Left kidney (tissue), 2 donors: ENCODE data around the gene RNU1-3. TPM values are rescaled to one million over a fixed set of nuclear protein-coding genes. Genes with fewer than 3 reads are reported as not detected.
"Not testable (repeated sequence)": the region's sequence is repeated elsewhere in the genome, so short reads cannot be mapped to it uniquely, and the experiment has no call there.

ENCODE experiments used
- DNase-seq: peaks from one replicate; pipeline ENCODE4 v3.0.0-alpha.2; 2013
- polyA plus RNA-seq: library from polyadenylated mRNA; unstranded; fragments of 120-200 nt; gene quantifications from one replicate; pipeline ENCODE4 v1.2.1, GENCODE V29; 2013; ENCODE audit not compliant: insufficient read length

Gene RNU1-3
- polyA plus RNA-seq, 1 donor, result 1.9 TPM

DNA sequence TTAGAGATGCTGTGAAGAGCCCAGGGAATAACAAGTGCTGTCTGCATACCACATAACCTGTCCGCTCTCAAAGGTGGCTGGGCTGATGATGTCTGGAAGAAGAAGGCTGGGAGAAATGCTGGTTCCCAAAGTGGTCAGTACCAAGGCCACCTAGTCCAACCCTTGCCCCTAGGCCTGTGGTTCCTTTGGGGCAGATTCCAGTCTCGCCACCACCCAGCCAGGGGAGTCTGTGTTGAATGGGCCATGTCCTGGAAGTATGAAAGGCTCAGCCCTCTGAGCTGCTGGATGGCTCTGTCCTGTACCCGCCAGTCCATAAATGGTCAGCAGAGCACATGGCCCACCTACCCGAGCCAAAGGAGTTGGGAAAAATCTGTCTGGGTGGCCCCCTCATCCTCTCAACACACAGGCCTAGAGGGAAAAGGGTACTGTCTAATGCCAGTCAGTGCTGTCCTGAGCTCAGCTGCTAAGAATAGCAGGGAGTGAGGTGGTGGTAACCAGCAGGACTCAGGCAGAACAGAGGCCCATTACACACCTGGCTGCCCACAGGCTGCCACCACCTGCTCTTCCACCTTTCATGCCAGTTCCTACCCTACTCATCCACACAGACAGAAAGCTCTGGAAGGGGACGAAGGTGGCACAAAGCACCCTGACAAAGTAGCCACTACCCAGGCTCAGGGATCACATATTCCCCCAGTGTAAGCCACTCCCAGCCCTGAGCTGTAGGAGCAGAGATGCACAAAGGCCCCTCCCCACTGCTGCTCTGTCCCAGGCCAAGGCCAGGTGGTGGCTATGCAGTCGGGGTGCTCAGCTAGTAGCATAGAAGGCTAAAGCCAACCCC, 28.6 kb downstream of the RNU1-3 start:
- DNase-seq, result not testable (repeated sequence)

DNA sequence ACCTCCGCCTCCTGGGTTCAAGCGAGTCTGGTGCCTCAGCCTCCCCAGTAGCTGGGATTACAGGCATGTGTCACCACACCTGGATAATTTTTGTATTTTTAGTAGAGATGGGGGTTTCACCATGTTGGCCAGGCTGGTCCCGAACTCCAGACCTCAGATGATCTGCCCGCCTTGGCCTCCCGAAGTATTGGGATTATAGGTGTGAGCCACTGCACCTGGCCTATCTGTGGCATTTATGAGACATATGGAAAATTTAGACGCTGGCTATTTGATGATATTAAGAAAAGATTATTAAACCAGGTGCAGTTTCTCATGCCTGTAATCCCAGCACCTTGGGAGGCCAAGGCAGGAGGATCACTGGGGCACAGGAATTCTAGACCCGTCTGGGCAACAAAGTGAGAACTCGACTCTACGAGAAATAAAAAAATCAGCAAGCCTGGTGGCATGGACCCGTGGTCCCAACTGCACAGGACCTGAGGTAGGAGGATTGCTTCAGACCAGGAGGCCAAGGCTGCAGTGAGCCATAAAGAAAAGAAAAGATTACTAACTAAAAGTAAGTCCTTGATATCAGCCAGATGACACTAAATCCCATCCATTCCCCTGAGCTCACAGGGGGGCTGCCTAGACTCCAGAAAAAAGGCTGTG, 30.1 kb downstream of the RNU1-3 start:
- DNase-seq, result not testable (repeated sequence)

DNA sequence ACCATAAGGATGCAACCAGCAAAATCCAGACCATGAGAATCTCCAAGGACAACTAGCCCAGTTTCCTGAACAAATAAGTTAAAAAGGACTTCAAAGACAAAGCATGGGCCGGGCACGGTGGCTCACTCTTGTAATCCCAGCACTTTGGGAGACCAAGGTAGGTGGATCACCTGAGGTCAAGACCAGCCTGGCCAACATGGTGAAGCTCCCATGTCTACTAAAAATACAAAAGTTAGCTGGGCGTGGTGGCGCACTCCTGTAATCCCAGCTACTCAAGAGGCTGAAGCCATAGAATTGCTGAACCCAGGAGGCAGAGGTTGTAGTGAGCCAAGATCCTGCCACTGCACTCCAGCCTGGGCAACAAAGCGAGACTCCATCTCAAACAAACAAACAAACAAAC, 30.8 kb downstream of the RNU1-3 start:
- not testable (repeated sequence) for DNase-seq

DNA sequence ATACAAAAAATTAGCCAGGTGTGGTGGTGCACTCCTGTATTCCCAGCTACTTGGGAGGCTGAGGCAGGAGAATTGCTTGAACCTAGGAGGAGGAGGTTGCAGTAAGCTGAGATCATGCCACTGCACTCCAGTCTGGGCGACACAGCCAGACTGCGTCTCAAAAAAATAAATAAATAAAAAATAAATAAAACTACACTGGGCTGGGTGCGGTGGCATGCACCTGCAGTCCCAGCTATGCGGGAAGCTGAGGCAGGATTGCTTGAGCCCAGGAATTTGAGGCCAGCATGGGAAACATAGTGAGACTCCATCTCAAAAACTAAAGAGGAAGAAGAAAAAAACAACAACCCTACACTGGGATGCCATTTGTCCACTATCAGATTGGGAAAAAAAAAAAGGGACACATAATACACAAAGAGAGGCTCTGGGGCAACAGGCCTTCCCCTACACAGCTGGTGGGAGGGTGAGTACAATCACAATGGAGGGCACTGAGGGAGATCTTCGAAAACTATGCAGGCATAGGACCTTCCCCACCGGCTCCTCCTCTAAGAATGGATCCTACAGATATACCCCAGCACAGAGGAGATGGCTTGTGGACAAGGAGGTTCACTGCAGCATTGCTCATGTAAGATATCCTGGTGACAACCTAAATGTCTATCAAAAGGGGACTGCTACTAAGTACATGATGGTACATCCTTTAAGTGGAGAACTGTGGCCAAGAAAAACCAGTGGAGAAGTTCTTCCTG, 33.0 kb downstream of the RNU1-3 start:
- DNase-seq, result not testable (repeated sequence)

DNA sequence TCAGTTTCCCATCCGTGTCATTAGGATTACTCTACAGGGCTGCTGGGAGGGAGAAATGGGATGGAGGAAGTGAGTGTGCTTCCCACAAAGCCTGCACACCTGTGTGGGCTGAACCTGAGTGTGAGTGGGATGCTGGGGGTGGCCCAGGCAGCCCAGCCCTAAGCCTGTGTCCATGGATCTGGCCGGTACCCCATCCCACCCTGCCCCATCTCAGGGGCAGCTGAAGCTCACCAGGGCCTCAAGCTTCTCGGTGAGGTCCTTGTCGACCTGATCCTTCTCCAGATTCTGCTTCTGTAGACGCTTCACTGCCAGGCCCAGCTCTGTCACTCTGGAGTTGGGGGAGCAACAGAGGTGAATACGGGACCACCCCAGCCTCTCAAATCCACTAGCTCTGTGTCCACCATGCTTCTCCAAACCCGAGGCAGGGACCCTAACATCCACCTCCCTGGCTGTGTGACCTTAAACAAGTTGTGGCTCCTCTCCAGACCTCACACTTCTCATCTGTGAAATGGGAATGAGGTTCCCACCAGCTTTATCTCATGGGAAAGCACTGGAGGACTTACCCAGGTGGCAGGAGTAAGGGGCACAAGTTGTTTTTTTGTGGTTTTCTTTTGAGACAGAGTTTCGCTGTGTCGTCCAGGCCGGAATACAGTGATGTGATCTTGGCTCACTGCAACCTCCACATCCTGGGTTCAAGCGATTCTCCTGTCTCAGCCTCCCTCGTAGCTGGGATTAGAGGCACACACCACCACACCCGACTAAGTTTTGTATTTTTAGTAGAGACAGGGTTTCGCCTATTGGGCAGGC, 34.5 kb downstream of the RNU1-3 start:
- not testable (repeated sequence) for DNase-seq

DNA sequence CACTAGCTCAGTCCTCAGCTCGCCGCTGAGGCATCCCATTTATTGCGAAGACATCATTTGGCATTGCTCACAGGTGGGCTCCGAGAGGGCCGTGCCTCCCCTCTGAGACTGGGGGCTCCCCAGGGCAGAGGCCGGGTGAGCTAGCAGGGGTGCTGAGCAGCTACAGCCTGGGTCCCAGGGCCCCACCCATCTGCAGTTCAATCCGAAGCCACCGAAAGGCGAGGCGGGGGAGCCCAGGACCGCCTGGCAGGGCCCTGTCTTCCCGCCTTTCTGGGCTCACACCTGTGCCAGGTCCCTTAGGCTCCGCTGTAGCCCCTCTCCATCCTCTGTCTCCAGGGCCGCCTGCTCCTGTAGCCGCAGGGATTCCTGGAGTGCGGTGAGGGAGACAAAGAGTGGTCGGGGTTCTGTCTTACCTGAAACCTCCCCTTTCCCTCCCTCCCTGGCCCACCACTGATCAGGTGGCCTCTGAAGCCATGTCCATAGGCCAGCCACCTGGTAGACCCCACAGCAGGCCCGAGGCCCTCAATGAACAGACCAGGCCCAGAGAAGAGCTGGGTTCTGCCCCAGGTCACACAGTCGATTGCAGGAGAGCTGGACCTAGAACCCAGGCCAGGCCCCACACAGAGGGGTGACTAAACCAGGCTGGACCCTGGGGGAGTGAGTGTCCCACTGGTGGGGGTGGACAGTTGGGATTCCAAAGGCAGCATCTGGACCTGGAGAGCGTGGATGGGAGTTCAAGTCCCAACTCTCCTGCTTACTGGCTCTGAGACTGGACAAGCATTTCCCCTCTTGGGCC, 35.3 kb downstream of the RNU1-3 start:
- DNase-seq, result no peak

DNA sequence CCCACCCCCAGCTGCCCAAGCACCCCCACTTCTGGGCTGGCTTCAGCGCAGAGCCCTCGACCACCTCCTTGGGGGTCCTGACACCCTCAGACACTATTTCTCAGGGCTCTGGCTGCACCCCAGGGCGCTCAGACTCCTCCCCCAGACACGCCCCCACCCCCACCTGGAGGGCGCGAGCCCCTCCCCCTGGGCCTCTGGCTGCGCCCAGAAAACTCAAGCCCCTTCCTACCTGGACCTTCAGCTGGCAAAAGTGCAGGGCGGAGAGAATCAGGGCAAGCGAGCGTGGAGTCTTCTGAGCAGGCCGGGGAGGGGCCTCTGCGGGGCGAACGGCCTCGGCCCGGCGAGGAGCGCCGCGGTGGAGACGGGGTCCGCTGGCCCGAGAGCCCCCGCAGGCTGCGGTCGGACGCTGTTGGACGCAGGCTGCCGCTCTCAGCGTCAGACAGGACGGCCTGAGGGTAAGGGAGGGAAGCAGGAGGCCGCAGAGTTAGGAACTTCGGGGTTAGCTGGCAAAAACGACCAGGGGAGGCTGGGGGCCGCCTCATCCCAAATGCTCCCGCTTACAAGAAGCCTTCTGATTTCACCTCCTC, 36.0 kb downstream of the RNU1-3 start:
- no peak for DNase-seq

DNA sequence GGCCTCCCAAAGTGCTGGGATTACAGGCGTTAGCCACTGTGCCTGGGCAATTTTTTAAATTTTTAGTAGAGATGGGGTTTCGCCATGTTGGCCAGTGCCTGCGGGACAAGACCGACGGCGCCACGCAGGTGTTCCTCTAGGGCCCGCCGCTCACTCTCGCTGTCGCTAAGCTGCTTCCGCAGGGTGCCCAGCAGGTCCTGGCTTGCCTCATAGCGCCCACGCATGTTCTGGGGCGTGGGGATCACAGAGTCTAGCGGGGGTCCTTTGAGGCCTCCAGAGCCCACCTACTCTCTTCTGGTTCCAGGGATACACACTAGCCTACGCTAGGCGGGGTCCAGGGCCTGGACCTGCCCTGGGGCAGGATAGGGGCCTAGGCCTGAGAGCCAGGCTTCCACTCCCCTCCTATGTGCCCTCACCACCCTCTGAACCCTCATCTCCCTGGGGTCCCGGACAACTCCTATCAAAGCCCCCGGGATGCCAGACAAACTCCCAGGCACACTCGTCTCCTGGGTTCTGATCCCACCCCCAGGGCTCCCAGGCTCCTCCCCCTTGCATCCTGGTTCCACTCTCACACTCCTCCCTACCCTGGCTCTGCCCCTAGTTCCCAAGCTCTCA, 36.7 kb downstream of the RNU1-3 start:
- not testable (repeated sequence) for DNase-seq

DNA sequence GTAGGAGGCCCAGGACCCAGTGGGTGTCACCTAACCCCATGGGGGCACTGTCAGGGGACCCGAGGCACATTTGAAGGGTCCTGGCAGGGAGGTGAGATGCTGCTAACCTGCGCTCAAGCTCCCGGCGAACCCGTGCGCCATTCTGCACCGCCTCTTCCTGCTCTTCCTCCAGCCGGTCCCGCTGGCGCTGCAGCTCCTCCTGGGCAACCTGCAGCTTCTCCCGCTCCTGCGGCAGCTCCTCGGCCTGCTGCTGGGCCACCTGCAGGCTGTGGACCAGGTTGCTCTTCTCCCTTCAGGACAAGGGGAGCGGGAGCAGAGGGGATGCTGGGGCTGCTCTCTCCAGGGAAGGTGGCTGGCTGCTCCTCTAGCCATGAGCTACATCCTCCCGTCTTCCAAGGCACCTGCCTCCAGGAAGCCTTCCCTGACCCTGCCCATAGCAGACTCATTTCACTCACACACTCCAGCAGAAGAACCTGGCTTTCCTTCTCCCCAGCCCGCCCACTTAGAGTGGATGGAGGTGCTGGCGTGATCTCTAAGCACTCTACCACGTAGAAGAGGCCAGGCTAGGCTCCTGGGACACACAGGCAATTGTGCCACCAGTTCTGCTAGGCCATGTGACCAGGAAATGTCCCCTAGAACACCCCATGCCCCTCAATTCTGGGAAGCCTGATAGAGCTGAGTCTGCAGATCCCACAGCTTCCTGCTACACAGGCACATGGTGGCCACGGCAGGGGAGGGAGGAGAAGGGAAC, 38.2 kb downstream of the RNU1-3 start:
- no peak for DNase-seq

DNA sequence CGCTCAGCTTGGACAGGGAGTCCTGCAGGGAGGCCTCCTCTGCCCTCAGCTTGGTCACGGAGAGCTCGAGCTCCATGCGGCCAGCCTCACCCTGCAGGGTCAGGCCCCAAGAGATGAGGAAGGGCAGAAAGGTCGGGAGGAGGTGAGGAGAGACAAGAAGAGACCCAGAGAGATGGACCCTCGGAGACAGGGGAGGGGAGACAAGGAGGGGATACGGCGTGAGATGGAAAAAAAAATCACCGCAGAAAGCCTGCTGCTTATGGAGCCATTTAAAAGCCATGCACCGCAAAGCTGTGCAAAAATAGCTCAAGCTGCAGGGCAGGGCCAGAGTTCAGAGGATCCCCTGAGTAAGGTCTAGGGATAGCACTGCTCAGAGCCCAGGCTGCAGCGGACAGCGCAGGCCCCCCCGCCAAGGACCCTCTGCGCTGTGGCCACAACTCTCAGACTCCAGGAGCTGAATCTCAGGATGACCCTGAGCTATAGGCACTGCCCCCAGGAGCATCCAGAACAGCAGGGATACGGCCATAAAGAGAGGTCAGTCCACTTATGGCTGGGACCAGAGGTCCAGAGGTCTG, 40.3 kb downstream of the RNU1-3 start:
- DNase-seq, result not testable (repeated sequence)

DNA sequence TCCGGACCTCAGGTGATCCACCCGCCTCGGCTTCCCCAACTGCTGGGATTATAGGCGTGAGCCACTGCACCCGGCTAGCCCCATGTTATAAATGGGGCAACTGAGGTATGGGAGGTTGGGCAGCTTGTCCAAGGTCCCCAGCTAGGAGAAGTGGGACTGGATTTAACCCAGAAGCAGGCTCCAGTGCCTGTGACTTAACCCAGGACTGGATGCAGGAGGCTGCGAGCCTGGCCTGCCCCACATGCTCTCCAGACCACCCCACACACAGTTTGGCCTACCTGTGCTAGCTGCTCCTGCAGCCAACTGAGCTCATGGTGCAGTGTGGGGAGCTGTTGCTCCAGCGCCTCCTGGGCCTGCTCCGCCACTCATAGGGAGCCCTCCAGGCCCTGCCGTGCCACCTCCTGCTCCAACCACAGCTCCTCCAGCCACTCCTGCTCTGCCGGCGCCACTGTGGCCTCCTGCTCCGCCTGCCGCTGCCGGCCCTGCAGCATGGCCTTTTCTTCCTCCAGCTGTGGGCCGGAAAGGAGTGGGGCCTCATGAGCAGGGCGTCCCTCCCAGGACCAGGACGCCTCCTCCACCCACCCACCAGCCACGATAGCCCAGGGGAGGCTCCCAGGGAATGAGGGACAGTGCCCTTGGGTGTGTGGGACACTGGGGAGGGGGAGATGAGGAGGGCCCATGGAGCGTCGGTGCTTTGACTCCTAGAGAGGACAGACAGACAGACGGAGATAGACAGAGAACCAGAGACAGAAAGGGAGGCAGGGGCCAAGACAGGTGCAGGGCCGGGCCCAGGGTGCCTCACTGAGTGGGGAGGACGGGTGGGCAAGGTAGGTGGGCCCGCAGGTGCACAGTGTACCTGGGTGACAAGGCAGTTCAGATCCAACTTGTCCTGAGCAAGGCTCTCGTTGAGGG, 41.0 kb downstream of the RNU1-3 start:
- no peak for DNase-seq

DNA sequence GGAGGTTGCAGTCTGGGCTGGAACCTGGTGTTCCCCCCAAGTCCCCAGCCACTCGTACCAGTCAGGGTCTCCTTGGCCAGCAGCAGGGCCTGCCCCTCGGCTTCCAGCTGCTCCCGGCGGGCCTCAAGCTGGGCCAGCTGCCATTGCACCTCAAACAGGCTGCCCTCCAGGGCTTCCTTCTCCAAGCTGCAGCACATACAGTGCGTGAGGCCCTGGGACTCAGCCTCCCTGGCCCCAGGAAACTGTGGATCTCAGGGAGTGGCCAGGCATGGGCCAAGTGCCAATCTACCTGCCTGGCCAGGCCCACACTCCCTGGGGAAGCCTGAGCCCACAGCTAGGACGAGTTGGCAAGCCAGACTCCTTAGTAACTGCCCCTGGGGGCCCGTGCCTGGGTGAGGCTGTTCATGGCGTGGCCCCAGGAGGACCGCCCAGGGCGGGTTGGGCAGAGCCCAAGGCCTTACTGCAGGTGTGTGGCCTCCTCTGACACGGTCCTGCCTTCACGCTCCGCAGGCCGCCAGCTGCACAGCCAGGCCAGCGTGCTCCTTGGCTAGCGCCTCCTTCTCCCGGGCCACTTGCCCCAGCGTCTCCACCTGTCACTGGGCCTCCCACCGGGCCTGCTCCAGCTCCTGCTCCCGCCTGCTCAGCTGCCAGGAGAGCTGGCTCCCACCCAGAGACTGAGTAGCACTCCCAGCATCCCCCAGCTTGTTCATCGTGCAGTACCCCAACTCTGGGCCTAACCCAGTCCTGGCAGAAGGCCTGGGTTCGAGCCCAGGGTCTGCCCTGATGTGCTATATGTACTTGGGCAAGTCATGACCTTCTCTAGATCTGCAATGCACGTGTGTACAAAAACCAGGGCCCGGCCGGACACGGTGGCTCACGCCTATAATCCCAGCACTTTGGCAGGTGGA, 42.7 kb downstream of the RNU1-3 start:
- not testable (repeated sequence) for DNase-seq

DNA sequence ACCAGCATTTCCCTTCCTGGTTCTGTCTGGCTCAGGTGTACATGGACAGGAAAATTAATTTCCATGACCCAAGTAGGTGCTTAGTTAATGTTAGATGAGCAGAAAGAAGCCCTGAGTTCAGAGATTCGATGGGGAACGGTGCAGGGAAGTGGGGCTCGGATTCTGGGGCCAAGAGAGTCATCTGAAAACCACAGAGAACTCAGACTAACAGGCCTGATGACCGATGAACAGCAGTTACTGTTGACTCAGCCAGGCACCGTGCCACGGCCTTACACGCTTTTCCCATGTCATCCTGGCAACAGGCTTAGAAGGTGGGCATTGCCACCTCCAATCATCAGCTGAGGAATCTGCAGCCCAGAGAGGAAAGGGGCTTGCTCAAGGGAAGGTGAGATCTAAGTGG, 43.4 kb downstream of the RNU1-3 start:
- DNase-seq, result not testable (repeated sequence)

DNA sequence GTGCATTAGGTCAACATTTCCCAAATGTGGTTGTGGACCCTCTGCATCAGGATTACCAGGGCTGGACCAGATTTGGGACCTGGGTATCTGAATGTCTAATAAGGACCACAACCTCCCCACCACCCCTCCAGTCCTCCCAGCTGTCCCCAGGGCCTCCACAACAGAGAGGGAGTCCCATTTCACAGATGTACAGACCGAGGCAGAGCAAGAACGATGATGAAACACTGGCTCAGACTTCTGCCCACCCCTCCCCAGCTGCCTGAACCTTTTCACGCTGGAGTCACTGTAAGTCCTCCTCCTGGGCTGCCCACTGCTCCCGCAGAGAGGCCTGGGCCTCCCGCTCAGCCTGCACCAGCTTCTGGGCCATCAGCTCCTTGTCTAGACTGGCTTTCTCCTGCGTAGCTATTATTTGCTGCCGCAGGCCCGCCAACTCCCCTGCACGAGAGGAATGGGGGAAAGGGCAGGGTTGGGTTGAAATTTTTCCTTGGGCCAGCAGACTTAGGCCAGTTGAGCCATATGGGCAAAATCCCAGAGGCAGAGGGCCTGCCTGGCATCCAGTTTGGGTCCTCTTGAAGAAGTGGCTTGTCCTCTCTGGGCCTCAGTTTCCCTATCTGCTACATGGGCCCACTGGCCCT, 45.0 kb downstream of the RNU1-3 start:
- not testable (repeated sequence) for DNase-seq

DNA sequence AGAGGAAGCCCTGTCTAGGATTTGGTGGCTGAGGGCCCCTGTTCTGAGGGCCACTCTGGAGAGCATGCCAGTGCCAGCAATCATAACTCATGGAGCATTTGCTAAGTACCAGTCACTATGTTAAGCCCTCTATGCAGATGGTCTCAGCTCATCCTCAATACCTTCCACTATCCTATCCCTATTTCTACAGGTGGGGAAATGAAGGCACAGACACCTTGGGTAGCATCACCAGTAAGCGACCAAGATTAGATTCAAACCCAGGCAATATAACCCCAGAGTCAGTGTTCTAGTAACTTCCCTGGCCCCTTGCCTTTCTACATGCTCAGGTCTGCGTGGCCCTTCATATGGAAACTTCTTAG, 45.5 kb downstream of the RNU1-3 start:
- no peak for DNase-seq

DNA sequence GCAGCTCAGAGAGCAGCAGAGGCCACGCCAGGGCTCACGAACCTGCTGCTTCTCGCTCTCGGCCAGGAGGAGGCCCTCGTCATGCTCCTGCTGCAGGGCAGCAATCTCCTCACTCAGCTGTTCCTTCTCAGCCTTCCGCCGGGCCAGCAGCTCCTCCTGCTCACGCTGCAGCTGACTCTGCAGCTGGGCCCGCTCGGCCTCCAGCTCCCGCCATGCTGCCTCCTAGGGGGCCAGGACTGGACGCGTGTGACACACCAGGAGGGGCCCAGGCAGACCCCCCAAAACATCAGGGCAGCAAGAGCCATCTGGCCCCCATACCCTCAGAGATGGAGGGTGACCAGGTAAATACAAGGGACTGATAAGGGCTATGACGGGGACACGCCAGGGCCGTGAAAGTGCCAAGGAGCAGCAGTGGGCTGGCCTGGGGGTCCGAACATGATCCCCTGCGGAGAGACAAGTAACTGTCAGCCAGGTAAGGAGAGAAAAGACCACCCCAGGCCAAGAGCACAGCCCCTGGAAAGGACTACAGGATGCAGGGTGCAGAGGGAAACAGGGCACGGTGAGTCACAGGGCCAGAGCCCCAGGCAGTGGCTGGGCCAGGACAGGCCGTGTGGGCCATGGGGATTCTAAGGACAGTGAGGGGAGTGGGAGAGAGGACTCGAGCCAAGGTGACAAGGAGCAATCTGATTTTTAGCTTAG, 46.8 kb downstream of the RNU1-3 start:
- DNase-seq, result not testable (repeated sequence)
